ENCODE data around the gene CEP72.
"Not testable (repeated sequence)": the region's sequence is repeated elsewhere in the genome, so short reads cannot be mapped to it uniquely, and the experiment has no call there.

CEP72 gene

DNA sequence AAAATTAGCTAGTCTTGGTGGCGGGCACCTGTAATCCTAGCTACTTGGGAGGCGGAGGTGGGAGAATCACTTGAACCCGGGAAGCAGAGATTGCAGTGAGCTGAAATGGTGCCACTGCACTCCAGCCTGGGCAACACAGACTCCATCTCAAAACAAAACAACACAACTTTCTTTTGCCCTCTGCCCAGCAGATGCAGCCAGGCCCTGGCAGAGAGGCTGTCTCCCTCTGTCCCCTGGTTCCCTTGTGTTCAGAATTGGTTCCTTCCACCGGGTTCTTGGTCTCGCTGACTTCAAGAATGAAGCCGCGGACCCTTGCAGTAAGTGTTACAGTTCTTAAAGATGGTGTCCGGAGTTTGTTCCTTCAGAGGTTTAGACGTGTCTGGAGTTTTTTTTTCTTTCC is 30.2 kb upstream of the CEP72 start:
- no peak for DNase-seq

DNA sequence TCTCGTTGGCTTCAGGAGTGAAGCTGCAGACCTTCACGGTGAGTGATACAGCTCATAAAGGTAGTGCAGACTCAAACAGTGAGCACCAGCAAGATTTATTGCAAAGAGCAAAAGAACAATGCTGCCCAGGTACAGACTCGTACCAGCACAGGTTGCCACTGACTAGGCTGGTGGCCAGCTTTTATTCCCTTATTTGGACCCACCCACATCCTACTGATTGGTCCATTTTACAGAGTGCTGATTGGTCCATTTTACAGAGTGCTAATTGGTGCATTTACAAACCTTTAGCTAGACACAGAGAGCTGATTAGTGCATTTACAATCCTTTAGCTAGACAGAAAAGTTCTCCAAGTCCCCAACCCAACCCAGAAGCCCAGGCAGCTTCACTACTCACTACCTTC is 29.7 kb upstream of the CEP72 start:
- DNase-seq: not testable (repeated sequence)

- DNase-seq: no peak
These were observed 29.1 kb upstream of the CEP72 start for GRCh38 chr5:582936-583635.

- no peak for DNase-seq
These were observed 28.5 kb upstream of the CEP72 start for GRCh38 chr5:583645-584044.

DNA sequence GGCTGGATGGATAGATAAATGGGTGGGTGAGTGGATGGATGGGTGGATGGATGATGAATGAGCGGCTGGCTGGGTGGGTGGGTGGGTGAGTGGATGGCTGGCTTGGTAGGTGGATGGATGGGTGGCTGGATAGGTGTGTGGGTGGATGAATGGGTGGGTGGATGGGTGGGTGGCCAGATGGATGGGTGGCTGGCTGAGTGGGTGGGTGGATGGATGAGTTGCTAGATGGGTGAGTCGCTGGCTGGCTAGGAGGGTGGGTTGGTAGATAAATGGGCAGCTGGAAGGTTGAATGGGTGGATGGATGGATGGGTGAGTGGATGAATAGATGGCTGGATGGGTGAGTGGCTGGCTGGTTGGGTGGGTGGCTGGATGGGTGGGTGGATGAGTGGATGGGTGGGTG is 27.9 kb upstream of the CEP72 start:
- no peak for DNase-seq

DNA sequence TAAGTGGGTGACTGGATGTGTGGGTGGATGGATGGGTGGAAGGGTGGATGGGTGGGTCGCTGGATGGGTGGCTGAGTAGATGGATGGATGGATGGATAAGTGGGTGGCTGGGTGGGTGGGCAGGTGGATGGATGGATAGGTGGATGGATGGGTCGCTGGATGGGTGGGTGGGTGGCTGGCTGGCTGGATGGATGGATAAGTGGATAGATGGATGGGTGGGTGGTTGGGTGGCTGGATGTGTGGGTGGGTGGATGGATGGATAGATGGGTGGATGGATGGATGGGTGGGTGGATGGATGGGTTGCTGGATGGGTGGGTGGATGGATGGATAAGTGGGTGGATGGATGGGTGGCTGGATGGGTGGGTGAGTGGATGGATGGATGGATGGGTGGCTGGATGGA is 27.3 kb upstream of the CEP72 start:
- no peak for DNase-seq

DNA sequence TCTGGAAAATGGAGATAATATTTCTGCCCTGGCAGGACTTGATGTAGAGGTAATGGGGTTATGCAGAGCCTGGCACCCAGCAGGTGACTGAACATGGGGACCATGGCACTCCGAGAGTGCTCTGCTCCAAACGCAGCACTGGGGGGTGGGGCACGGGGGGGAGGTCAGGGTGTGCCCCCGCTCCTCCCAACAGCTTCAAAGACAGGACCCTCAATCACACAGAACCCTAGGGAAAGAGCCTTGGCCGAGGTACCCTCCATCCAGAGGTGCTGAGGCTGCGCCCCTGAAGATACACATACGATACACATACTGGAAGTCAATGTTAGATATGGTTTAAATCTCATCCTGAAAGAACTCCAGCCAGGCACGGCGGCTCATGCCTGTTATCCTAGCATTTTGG is 26.6 kb upstream of the CEP72 start:
- DNase-seq: no peak

GRCh38 chr5:585962-586628 is 26.0 kb upstream of the CEP72 start:
- no peak for DNase-seq

DNA sequence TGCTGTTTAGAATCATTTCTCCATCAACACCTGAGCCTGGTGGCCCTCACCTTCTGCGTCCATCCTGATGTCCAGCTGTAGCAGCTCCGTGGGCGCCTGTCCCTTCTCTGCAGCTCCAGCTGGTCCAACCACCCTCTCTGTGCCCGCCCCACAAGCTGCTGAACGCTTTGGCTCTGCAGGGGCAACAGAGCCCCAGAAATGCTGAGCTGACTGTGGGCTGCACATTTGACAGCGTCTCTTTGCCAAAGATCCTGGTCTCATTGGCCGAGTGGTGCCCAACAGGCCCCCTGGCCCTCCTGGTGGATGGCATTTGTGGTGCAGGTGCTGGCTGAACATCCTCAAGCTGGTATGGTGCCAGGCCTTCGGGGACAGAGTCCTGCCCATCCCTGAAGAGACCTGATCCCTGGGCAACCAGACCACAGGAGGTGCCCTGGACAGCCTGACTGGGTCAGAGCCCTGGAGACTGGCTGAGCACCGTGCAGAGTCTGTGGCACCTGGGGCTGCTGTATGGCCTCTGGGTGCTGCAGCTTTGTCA is 25.3 kb upstream of the CEP72 start:
- DNase-seq: no peak

DNA sequence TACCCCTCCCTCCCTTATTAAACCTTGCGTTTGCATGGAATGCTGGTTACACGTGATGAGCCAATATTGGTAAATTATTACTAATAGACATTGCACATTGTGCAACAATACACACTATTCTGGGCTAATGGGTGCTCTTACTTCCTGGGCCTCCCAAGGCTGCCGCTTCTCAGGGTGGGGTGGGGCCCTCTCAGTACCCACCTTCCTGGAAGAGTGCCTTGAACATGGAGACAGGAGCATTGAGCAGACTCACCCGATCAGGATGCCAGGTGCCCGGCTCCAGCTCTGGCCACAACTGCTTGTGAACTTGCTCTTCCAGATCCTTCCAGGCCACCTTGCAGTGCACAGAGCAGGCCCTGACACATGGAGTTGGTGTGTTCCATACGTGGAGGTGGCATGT is 24.7 kb upstream of the CEP72 start:
- no peak for DNase-seq

- no peak for DNase-seq
These were observed 23.6 kb upstream of the CEP72 start for GRCh38 chr5:588406-588995.

GRCh38 chr5:589173-589572 is 23.0 kb upstream of the CEP72 start:
- DNase-seq: no peak

GRCh38 chr5:589588-589987 is 22.6 kb upstream of the CEP72 start:
- no peak for DNase-seq

DNA sequence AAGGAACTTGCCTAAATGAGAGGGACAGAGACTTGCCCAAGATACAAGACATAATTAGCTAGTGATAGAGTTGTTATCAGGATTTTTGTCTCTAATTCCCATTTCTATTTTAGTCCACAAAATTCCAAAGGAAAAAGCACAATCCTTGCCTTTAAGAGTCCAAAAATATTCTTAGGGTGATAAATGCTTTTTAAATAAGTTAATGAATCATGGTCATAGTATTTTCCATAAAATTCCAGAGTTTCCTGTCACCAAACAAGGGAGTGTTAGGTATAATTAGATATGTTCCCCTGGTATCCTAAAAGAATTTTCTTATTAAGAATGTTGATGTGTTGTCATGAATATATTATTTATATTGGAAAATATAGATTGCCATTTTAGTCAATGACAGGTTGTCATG is 21.8 kb upstream of the CEP72 start:
- peak; percentile 4 for DNase-seq

- no peak for DNase-seq
These were observed 20.4 kb upstream of the CEP72 start for GRCh38 chr5:591746-592145.

DNA sequence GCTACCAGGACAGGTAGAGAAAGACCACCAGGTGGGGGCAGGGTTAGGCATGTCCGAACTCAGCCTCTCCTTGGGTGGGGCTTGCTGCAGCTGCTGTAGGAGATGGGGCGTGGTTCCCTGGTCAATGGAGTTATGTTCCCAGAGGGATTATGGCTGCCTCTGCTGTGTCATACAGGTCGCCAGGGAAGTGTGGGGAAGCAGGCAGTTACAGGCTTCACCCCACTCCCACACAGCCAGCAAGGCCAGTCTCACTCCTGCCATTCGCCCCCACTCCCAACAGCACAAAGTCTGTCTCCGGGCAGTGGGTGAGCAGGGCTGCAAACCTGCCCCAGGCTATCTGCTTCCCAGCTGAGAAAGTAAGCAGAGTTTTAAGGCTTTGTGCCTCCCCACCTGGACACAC is 20.0 kb upstream of the CEP72 start:
- DNase-seq: no peak

DNA sequence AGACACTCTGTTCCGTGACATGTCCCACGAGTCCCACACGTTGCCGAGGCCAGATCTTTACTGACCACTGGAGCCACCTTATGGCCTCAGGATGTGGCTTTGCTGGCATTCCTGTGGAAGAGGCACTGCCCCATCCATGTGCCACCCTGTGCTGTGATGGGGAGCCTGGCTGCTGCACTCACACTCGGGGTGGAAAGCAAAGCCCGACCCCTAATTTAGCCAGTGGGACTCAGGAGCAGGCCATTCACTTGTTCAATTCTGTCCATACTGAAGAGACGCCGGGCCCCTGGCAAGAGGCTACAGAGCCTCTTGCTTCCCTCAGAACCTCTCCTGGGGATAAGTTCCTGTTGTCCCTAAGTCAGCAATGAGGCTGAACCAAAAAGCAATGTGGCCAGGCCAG is 18.6 kb upstream of the CEP72 start:
- no peak for DNase-seq

DNA sequence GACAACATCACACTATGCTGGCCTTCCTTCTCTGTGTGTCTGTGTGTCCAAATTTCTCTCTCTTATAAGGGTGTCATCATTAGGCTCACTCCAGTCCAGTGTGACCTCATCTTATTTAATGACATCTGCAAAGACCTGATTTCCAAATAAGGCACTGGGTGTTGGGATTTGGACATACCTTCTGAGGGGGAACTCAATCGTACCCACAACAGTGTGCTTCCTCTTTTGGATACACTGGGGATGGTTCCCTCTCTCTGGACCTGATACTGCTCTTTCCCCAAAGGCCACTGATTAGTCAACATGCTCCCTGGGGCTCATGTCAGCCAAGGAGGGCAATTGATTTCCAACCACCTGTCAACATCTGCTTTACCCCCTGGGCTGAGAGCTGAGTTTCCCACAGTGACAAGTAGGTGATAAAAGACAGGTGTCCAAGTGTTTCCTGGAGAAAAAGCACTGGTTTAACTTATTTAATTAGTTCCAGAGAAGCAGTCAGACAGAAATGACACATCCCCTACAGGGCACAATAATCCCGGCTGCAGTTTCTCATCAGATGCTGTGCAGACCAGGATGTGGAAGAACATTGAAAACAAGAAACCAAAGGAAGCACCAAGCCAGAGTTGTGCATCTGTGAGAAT is 17.8 kb upstream of the CEP72 start:
- no peak for DNase-seq

DNA sequence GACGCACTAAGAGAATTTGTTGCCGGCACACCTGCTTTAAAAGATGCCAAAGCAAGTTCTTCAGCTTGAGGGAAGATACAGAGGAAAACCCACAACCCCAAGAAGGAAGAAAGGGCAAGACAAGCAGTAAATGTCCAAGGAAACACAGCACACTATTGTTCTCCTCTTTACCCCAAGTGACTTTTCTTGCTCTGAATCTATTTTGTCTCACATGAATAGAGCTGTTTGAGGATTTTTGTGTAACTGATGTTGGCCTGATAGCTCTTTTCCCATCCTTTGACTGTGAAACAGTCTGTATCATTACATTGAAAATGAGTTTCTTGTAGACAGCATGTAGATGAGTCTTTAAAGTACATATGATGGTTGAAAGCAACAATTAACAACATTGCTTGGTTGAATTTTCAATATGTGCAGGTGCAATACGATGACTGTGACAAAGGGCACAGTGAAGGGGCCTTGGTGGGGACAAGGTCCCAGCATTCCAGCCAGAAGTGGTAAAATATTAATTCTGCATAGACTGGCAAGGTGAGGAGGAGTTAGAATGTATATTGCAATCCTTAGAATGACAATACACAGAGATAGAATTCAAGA is 16.8 kb upstream of the CEP72 start:
- no peak for DNase-seq

DNA sequence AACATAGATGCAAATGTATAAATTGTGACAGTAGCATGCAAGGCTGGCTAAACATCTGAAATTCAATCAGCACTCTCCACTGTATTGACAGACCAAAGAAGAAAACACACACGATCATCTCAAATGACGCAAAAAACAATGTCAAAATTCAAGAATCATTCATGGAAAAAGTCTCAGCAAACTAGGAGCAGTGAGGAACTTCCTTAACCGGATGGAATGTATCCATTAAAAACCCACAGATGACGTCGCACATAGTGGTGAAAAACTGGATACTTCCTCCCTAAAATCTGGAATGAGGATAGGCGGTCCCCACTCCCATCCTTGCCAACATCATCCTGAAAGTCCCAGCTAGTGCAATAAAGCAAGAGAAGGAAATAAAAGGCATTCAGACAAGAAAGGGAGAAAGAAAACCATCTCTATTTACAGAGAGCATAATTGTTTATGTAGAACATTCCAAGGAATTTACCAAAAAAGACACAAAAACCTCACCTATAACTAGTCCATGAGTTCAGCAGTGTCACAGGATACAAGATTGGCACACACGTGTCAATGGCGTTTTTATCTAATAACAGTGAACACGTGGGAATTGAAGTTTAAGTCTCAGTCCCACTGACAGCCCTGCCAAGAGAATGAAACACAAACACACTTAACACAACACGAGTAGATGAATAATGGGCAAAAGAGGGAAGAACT is 14.1 kb upstream of the CEP72 start:
- no peak for DNase-seq

GRCh38 chr5:598564-598890 is 13.6 kb upstream of the CEP72 start:
- no peak for DNase-seq

DNA sequence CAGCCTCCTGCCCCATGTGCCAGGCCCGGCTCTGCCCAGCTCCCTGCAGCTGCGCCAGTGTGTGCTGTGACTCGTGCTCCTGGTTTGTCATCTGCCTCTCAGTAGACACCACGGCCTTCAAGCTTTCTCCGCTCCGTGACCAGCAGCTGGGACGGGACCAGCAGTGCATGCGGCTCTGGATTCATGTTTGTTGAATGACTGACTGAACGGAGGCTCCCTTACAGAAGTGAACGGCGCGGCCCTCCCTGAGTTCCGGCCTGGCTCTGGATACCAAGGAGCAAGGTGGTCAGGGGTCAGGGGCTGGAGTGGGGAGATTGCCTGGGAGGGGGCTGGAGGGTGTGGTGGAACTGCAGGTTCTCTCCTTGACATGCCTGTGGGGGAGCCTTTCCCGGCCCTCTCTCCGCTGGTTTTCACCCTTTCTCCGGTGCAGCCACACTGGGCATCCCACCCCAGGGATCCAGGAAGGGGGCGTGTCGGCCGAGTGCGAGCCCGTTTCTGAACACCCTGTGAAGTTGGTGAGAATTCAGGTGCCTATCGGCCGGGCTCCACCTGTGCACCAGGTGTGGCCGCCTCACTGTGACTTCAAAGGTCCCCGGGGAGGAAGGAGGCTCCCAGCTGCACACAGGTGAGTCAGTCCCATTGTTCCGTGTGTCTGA is 11.1 kb upstream of the CEP72 start:
- no peak for DNase-seq

Data from HCEC 1CT (cell line).